ENCODE measurements around the gene SGMS1.

The SGMS1 gene

GRCh38 chr10:50618624-50619023 lies 5.1 kb downstream of the SGMS1 start:
- in situ Hi-C loops (cut with MboI; ENCODE audit: low sequenced_read_pairs, unreplicated experiment): no loop called here
- DNase-seq (ENCODE audit: low spot score): no peak
- TF ChIP-seq CTCF (IDR thresholded peaks at IDR 0.05; ENCODE audit: borderline replicate concordance, control extremely low read depth, extremely low read depth, insufficient read depth, missing control alignments): no peak

GRCh38 chr10:50615658-50616057 lies 8.1 kb downstream of the SGMS1 start:
- in situ Hi-C loops (cut with MboI; ENCODE audit: low sequenced_read_pairs, unreplicated experiment): no loop called here
- DNase-seq (ENCODE audit: low spot score): no peak
- TF ChIP-seq CTCF (IDR thresholded peaks at IDR 0.05; ENCODE audit: borderline replicate concordance, control extremely low read depth, extremely low read depth, insufficient read depth, missing control alignments): no peak

- DNase-seq (ENCODE audit: low spot score): no peak
- in situ Hi-C loops (cut with MboI; ENCODE audit: low sequenced_read_pairs, unreplicated experiment): no loop called here
- no peak for TF ChIP-seq CTCF (IDR thresholded peaks at IDR 0.05; ENCODE audit: borderline replicate concordance, control extremely low read depth, extremely low read depth, insufficient read depth, missing control alignments)
Observed at GRCh38 chr10:50614444-50615137, 9.2 kb downstream of the SGMS1 start.

GRCh38 chr10:50613726-50614443 lies 9.9 kb downstream of the SGMS1 start:
- DNase-seq (ENCODE audit: low spot score): no peak
- TF ChIP-seq CTCF (IDR thresholded peaks at IDR 0.05; ENCODE audit: borderline replicate concordance, control extremely low read depth, extremely low read depth, insufficient read depth, missing control alignments): no peak
- in situ Hi-C loops (cut with MboI; ENCODE audit: low sequenced_read_pairs, unreplicated experiment): no loop called here

GRCh38 chr10:50613150-50613549 lies 10.6 kb downstream of the SGMS1 start:
- in situ Hi-C loops (cut with MboI; ENCODE audit: low sequenced_read_pairs, unreplicated experiment): no loop called here
- peak; percentile 27 for DNase-seq (ENCODE audit: low spot score)
- no peak for TF ChIP-seq CTCF (IDR thresholded peaks at IDR 0.05; ENCODE audit: borderline replicate concordance, control extremely low read depth, extremely low read depth, insufficient read depth, missing control alignments)

GRCh38 chr10:50610368-50610767 lies 13.4 kb downstream of the SGMS1 start:
- in situ Hi-C loops (cut with MboI; ENCODE audit: low sequenced_read_pairs, unreplicated experiment): no loop called here
- no peak for TF ChIP-seq CTCF (IDR thresholded peaks at IDR 0.05; ENCODE audit: borderline replicate concordance, control extremely low read depth, extremely low read depth, insufficient read depth, missing control alignments)
- no peak for DNase-seq (ENCODE audit: low spot score)

All from GM13976 (cell line).